ENCODE measurements around the gene ACTL6B. TPM values are rescaled to one million over a fixed set of nuclear protein-coding genes. Genes with fewer than 3 reads are reported as not detected.

The ACTL6B gene
- total and polyA plus RNA-seq, 2 of the 13 experiments (the other 11 are each of a cell fraction or from before 2014, with no cell fraction given) = not detected

- TF ChIP-seq KLF6 (CRISPR knock-in tag; IDR thresholded peaks at IDR 0.05) (0 out of 2 replicates have a peak, but pooled peaks have one; percentile 30), ZNF136 (CRISPR knock-in tag; IDR thresholded peaks at IDR 0.05; ENCODE audit: low read depth) (no peak), HIVEP1 (CRISPR knock-in tag; IDR thresholded peaks at IDR 0.05) (peak; percentile 36; the same call in 1 of the 2 replicates), SAFB2 (CRISPR knock-in tag; IDR thresholded peaks at IDR 0.05; ENCODE audit: borderline replicate concordance, low read depth) (0 out of 2 replicates have a peak, but pooled peaks have one; percentile 14), ZSCAN31 (CRISPR knock-in tag; IDR thresholded peaks at IDR 0.05; ENCODE audit: low read depth) (no peak), THYN1 (CRISPR knock-in tag; IDR thresholded peaks at IDR 0.05; ENCODE audit: borderline replicate concordance, low read depth) (no peak), TBX2 (CRISPR knock-in tag; IDR thresholded peaks at IDR 0.05; ENCODE audit: borderline replicate concordance) (0 out of 2 replicates have a peak, but pooled peaks have one; percentile 49), ZFP36L2 (CRISPR knock-in tag; IDR thresholded peaks at IDR 0.05) (no peak), TERF1 (CRISPR knock-in tag; IDR thresholded peaks at IDR 0.05) (no peak), TBP (CRISPR knock-in tag; IDR thresholded peaks at IDR 0.05) (0 out of 2 replicates have a peak, but pooled peaks have one; percentile 25), SRSF1 (optimal IDR thresholded peaks at IDR 0.05; ENCODE audit: low read depth, low read length) (no peak), PAXIP1 (CRISPR knock-in tag; conservative IDR thresholded peaks at IDR 0.05) (peak; percentile 30), PRDM4 (CRISPR knock-in tag; IDR thresholded peaks at IDR 0.05; ENCODE audit: borderline replicate concordance) (0 out of 2 replicates have a peak, but pooled peaks have one; percentile 25), PATZ1 (CRISPR knock-in tag; IDR thresholded peaks at IDR 0.05) (peak; percentile 73), ZBTB3 (CRISPR knock-in tag; IDR thresholded peaks at IDR 0.05; ENCODE audit: borderline replicate concordance, low read depth) (no peak), HDAC1 (CRISPR knock-in tag; IDR thresholded peaks at IDR 0.05) (peak; percentile 58), CREBL2 (CRISPR knock-in tag; IDR thresholded peaks at IDR 0.05; ENCODE audit: borderline replicate concordance) (no peak), SUZ12 (IDR thresholded peaks at IDR 0.05; ENCODE audit: low read depth, low read length) (no peak), SP5 (CRISPR knock-in tag; IDR thresholded peaks at IDR 0.05; ENCODE audit: borderline replicate concordance, low read depth) (peak; percentile 18; the same call in 1 of the 2 replicates)
Observed at GRCh38 chr7:100673302-100673941, 17.2 kb upstream of the ACTL6B start, which contains the start of gene GNB2 (continued).
